Left cardiac atrium (tissue), 4 donors: ENCODE data around the gene SPG11. TPM values are rescaled to one million over a fixed set of nuclear protein-coding genes. Genes with fewer than 3 reads are reported as not detected.
A peak's percentile ranks its signal among the peaks of the same experiment; 100 is the strongest.
"Not testable (repeated sequence)": the region's sequence is repeated elsewhere in the genome, so short reads cannot be mapped to it uniquely, and the experiment has no call there.

ENCODE experiments used
- ATAC-seq, 2 donors: fragments of 200-7000 bp; cut with Tn5 transposase; one replicate each; pipeline ENCODE4 v1.9.1; 2020; ENCODE audit warnings: mild to moderate bottlenecking in 2 of 2, moderate library complexity in 2 of 2
- DNase-seq: peaks from one replicate; pipeline ENCODE4 v3.0.0-alpha.2; 2020
- intact Hi-C, 2 donors: fragments of 100-400 bp; cut with DNase I; formaldehyde crosslinking; loops; one replicate each; pipeline versions ENCODE4 v1.14.1 to v1.15.1; 2022 to 2023
- total RNA-seq, 2 donors: library from RNA; stranded (reverse); fragmentation: NEBNext Ultra II Directional; extraction: Animal tissue kit (Norgen Biotek cat#: 25700); gene quantifications; one replicate each; pipeline ENCODE4 v1.2.1, GENCODE V29; 2021
- donor health status: DM: no; HTN: yes; CAD: no.
- donor health status: DM: no; HTN: yes; CAD: no; lungs with severe emphysema.
- donor health status: DM: yes; HTN: yes; CAD: no.
- donor health status: Dilated cardiomyopathy.

Gene SPG11
- total RNA-seq, 2 donors from 2014 or later: 42.9 to 46.7 TPM

- DNase-seq, ATAC-seq, intact Hi-C loops: not testable (repeated sequence)
Measured at GRCh38 chr15:44690245-44690644, 26.8 kb upstream of the SPG11 start.

GRCh38 chr15:44689318-44689717, 25.9 kb upstream of the SPG11 start:
- DNase-seq, intact Hi-C loops, ATAC-seq: not testable (repeated sequence)

- peak; percentile 58 for DNase-seq
- ATAC-seq: peak in 1 of 2 donors; percentile 24
- intact Hi-C loops: not testable (repeated sequence)
Measured at GRCh38 chr15:44682809-44683682, 19.6 kb upstream of the SPG11 start.

- intact Hi-C loops: no loop called here
- no peak for DNase-seq
- peak in 1 of 2 donors; percentile 69 for ATAC-seq
Measured at GRCh38 chr15:44682211-44682610, 18.7 kb upstream of the SPG11 start.

DNA sequence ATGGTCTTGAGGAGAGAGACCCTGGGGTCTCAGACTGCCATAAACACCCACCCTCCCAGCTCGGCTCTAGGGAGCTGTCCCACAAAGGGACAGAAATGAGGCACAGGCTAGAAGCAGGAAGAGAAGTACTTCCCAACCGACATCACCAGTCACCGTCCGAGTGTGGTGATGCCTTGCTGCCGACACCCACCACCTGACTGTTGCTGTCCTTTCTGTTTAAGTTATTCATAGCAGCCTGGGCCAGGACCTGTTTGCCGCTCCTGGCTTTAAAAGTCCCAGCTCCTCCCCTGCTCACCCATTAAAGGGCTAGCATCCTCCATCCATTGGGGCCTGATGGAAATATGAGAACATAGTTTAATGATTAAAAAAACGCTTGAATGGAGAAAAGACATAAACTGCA, 13.2 kb upstream of the SPG11 start:
- intact Hi-C loops: no loop called here
- DNase-seq: no peak
- peak in 1 of 2 donors; percentile 19 for ATAC-seq

- ATAC-seq (no peak), DNase-seq (no peak)
- intact Hi-C loops: no loop called here
Measured at GRCh38 chr15:44675911-44676310, 12.4 kb upstream of the SPG11 start.

DNA sequence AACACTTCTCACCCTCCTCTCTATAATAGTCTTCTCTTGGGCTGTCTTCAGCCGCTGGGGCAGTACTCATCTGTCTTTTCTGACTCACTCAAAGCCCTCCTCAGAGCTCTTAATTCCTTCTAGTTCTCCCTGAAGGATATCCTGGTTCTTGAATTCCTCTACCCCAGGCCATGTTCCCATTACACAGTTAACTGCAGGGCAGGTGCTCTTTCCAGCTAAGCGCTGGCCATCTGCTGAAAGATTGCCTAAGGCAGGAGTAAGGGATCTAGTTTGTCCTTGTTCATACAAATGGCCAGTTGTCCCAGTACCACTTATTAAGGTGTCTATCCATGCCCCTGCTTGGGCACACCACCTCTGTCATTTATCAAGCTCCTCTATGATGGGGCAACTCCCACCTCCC, 10.2 kb upstream of the SPG11 start:
- intact Hi-C loops: no loop called here

DNA sequence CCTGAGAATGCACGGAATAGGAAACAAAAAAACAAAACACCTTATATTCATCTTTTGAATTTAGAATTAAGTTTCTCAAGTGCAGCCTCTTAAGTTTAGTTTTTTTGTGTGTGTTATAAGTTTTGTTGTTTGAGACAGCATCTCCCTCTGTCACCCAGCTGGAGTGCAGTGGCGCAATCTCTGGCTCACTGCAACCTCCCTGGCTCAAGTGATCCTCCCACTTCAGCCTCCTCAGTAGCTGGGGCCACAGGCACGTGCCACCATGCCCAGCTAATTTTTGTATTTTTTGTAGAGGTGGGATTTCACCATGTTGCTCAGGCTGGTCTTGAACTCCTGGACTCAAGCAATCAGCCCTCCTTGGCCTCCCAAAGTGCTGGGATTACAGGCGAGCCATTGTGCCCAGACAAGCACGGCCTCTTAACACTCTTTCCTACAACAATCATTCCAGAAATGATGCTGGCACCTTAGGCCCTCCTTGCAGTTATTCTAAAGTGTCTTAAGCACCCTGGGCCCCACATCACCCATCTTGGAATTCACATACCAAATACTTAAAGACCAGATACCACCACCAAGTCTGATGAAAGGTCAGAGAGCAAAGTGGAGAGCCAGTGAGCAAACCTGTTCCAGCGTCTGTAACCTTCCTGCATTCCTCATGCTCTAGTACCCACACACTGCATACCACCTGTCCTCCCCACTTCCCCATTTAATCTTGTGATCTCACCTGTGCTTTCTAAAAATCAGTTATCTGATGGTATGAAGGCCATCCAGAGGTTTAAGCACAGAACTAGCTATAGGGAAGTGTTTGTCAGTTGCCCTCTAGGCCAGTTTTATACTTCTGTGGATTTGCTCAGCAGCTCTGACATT, 6.9 kb upstream of the SPG11 start:
- no peak for ATAC-seq
- intact Hi-C loops: no loop called here
- DNase-seq: no peak

More for the DNA sequence above, 10.2 kb upstream of the SPG11 start:
- ATAC-seq: no peak
- no peak for DNase-seq

DNA sequence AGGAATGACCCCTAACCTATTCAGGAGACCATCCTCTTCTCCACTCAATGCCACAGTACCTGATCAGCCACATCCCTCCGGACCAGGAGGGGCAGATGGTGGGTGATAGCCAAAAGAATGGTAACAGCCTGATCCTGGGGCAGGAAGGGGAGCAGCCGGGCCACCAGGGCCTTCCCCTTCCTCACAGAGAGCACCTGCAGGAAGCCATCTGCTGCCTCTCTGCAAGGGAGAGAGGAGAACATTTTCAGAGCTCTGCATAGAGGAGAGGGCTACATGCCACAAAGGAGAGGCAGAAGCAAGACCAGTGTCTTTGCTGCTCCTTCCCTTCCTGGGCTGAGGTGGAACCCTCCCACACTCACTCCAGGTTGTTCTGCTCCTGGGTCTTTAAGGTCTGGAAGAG, 5.5 kb upstream of the SPG11 start:
- ATAC-seq: no peak
- no peak for DNase-seq
- intact Hi-C loops: no loop called here

DNA sequence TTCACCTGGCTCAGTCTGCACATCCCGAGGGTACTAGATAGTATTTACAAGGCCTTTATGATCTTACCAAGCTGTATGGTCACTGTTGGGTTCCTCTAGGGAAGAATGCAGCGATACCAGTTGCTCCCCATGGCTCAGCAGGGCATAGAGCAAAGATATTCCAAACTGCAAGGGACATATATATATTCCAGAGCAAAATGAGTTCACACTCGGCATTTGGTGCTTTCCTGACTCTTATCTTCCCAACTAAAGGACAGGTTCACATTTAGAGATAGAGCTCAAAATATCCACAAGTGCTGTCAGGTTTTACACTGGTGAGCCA, 3.5 kb upstream of the SPG11 start:
- DNase-seq (no peak), ATAC-seq (no peak)
- intact Hi-C loops: no loop called here

GRCh38 chr15:44666210-44667038, 3.0 kb upstream of the SPG11 start:
- DNase-seq (no peak), ATAC-seq (no peak)
- intact Hi-C loops: no loop called here

GRCh38 chr15:44662478-44663409, 718 bp downstream of the SPG11 start:
- peak; percentile 80 to 83 for ATAC-seq
- intact Hi-C loops: loop anchor here (1.0 to 5.0 kb wide), 3 partner anchors 49 to 75 kb away; partner anchors contain the start of genes B2M (in 1 of the 2), PATL2 (in 1 of the 2) and TRIM69 (in 1 of the 2)

DNA sequence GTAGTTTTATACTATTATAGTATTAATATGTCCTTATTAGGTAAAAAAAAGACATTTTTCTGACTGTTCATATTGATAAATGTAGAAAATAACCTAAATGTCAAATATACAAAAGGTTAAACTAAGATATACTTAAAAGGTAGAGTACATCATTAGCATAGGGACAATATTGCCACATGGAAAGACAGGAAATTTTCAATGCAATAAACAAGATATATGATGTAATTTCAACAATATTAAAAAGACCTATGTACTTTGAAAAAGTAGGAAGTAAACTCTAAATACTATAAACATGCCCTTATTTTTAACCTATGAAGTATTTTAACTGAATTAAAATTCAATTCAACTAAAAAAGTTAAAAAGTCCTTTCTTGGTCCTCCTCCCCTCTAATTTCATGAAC, 1.9 kb downstream of the SPG11 start:
- intact Hi-C loops: loop anchor here (5.0 kb wide), 2 partner anchors 71 to 76 kb away; partner anchors contain the start of gene TRIM69 (in 1 of the 2)
- ATAC-seq (no peak), DNase-seq (no peak)

More at GRCh38 chr15:44662478-44663409, 718 bp downstream of the SPG11 start:
- DNase-seq: peak; percentile 79

- ATAC-seq: no peak
- intact Hi-C loops: no loop called here
- no peak for DNase-seq
Measured at GRCh38 chr15:44659056-44659455, 4.4 kb downstream of the SPG11 start.

DNA sequence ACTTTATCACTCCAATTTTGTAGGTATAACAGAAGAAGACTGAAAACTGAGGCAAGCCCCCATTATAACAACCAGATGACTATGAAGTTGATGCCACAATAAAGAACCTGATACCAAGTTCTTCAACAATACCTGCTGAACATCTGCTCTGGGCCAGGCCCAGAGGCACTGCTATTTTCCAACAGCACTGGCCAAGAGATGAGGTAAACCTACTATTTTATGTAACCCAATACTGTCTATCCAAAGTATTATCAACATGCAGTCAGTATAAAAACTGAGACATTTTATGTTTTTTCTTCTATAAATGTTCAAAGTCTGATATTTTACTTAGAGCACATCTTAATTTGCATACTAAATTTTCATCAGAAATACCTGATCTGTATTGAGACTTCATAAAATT, 6.1 kb downstream of the SPG11 start:
- intact Hi-C loops: no loop called here
- ATAC-seq: no peak
- no peak for DNase-seq

DNA sequence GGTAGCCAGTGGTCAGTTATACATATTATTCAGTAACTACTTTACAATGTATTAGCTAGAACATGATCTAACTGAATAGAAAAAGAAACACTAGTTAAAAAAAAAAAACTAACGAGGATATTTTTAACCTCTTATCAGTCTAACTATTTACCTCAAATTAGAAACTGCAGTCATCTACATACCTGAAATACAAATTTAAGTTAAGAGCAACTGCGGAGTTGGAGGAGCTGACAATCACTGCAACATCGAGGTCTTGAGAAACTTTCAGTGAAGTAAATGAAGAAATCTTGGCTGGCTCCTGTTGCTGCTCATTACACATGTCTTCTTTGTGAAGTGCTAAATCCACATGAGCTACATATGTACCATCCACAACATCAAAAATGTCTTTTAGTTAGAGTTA, 6.5 kb downstream of the SPG11 start:
- ATAC-seq (no peak), DNase-seq (no peak)
- intact Hi-C loops: no loop called here

GRCh38 chr15:44656298-44656697, 7.2 kb downstream of the SPG11 start:
- DNase-seq (no peak), ATAC-seq (no peak)
- intact Hi-C loops: no loop called here

GRCh38 chr15:44654858-44655257, 8.6 kb downstream of the SPG11 start:
- no peak for ATAC-seq
- no peak for DNase-seq
- intact Hi-C loops: no loop called here
